ENCODE results near the gene SCUBE3. TPM values are rescaled to one million over a fixed set of nuclear protein-coding genes. Genes with fewer than 3 reads are reported as not detected.

The SCUBE3 gene
- total RNA-seq, 1 experiment from 2014 or later, result 0.06 TPM

- DNase-seq (ENCODE audit: low read depth), result no peak
Measured at GRCh38 chr6:35209622-35210247, 4.0 kb upstream of the SCUBE3 start.

GRCh38 chr6:35213298-35213791, 411 bp upstream of the SCUBE3 start:
- DNase-seq (ENCODE audit: low read depth), result no peak

DNA sequence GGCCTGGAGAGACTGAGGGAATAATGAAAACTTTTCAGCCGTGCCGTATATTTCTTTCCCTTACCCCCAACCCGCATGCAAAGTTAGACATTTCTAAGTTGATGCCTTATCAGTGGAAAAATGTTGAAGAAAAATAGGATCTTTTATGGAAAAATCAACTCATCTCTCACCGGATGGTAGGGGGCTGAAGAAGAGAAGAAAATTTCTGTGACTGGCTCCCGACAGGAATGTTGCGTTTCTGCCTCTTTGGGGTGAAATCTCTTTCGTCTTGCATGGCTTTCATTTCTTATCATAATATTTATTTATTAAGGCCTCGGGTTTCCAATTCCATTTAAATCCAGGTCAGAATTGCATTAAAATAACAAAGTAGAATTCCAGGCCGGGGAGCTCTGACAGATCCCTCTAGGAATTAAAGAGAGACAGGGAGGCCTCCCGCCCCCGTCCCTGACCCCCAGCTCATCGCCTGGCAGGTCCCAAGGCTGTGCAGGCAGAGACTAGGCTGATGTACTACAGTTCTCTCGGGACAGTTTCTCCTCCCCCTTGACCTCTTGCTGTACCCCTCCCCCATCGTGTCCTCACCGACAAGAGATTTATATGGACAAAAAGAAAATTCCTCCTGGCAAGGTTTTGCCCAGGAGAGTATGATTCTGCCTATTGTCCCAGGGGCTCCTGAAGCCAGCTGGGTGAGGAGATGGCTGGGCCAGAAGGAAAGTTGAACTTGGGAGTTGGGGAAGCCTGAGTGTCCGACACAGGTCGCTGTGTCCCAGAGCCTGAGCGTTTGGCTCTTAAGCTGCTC, 1.3 kb downstream of the SCUBE3 start:
- no peak for DNase-seq (ENCODE audit: low read depth)

DNA sequence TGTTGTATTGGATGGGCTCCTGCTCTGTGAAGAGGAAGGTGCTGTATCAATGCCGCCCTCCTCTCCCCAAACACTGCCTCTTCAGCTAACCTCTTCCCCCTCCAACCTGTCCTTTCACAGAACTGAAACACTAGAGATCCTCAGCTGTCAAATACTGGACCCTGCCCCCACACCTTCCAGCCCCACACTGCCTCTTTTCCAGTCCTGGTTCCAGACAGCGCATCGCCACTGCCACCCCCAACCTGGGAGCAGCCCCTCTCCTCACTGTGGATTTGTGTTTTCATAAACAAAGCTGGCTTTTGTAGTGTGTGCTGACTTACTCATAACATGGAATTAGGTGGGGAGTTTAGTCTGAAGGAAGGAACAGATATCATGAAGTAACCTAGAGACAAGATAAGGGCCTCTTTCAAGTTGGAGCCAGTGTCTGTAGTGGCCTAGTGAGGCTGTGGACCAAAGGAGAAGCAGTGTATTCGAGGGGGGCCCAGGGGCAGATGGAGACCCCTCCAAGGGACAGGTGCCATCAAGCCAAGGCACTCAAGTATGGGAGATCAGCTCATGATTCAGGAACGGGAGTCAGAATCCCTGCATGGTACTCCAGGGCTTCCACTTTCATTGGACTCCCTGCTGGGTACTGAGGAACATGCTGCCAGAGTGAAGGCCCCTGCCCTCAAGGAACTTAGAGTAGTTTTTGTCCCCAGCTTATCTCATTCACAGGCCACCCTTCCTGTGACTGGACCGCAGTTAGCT, 2.1 kb downstream of the SCUBE3 start:
- DNase-seq (ENCODE audit: low read depth), result no peak

GRCh38 chr6:35216412-35216732, 2.6 kb downstream of the SCUBE3 start:
- no peak for DNase-seq (ENCODE audit: low read depth)

DNA sequence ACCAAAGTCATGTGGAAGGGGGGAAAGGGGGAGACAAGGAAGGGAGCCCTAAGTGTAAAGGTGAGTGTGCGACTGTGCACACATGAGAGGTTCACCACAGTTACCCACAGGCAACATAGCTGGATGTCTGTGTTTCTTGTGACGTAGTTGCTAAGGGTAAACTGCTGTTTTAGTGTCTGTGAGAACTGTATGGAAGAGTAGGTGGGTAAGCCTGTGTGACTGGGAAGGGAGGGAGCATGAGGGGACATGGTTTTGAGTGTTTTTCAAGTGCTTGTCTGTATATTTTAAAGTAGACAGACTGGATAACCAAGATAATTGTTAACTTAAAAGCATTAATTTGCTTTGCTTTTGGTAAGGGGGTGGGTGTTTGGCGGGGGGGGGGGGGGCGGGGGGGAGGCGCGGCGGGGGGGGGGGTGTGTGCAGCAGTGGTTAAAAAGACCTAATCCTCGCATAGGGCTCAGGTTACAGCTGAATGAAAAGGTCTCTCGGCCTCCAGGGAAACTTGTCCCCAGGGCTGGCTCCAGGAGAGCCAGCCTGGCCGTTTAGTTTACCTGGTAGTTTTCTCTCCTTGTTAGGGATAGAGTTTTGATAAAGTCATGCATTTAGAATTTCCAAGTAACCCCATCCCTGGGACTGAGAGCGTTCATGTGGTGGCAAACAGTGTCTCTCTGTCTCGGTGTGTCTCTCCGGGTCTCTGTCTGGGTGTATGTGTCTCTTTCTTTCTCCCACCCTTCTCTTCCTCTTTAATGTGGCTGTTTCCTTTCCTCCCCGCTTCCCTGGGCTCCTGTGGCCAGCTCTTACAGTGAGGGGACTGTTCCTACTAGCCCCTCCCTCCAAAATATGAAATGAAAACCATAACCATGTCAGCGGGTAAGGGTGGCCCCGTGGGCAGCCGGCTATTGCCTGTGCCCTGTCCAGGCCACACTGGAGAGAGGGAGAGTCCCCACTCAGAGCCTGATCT, 3.4 kb downstream of the SCUBE3 start:
- no peak for DNase-seq (ENCODE audit: low read depth)

DNA sequence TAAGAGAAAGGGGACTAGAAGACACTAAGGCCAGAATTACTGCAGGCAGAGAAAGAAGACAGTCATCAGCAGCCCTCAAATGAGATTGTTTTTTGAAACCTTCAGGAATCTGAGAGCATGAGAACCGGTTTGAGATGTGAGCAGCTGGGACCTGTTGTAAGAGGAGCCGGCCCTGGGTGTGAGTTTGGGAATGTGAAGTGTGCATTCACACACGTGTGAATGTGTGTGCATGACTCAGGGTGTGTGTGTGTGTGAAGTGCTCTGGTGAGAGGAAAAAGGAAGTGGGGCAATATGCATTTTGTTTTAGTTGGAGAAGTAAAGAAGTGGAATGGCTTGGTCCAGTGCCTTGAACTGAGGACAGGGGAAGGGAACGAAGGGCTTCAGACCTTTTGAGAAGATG, 4.3 kb downstream of the SCUBE3 start:
- DNase-seq (ENCODE audit: low read depth), result peak; percentile 37

- no peak for DNase-seq (ENCODE audit: low read depth)
Measured at GRCh38 chr6:35218456-35218855, 4.7 kb downstream of the SCUBE3 start.

- DNase-seq (ENCODE audit: low read depth), result no peak
Measured at GRCh38 chr6:35219683-35220326, 6.0 kb downstream of the SCUBE3 start.

DNA sequence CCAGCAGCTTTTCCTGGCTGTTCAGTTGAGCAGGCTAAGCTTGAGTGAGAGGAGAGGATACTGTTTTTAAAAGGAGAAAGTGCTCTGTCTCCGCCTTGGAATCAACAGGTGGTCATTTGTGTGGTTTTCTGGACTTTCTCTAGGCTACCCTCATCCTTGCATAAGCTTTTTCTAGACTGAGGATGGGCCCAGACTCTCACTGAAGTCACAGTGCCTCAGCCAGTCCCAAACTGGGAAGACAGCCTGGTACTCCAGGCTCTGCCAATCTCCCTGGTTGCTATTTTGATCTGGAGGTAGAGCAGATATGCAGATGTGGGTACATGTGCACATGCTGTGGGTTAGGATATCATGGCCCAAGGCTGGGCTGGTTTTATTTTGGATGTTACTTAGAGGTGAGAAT, 7.0 kb downstream of the SCUBE3 start:
- peak; percentile 29 for DNase-seq (ENCODE audit: low read depth)

GRCh38 chr6:35223396-35223795, 9.6 kb downstream of the SCUBE3 start:
- DNase-seq (ENCODE audit: low read depth), result no peak

- DNase-seq (ENCODE audit: low read depth), result no peak
Measured at GRCh38 chr6:35224720-35225119, 11.0 kb downstream of the SCUBE3 start.

- no peak for DNase-seq (ENCODE audit: low read depth)
Measured at GRCh38 chr6:35228481-35228880, 14.7 kb downstream of the SCUBE3 start.

DNA sequence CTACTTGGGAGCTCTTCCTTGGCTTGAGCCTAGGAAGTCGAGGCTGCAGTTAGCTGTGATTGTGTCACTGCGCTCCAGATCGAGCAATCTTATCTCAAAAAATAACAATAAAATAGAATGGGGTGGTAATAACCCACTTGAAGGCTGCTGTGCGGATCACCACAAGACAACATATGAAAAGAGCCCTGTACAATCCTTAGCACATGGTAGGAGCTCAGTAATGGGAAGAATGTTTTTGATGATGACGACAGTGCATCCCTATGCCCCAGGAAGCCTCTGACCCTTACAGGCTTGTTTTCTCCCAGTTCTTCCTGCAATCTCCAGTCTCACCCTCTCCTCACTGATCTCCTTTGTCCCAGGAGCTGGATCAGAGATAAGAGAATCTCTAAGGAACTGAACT, 15.5 kb downstream of the SCUBE3 start:
- DNase-seq (ENCODE audit: low read depth), result no peak

DNA sequence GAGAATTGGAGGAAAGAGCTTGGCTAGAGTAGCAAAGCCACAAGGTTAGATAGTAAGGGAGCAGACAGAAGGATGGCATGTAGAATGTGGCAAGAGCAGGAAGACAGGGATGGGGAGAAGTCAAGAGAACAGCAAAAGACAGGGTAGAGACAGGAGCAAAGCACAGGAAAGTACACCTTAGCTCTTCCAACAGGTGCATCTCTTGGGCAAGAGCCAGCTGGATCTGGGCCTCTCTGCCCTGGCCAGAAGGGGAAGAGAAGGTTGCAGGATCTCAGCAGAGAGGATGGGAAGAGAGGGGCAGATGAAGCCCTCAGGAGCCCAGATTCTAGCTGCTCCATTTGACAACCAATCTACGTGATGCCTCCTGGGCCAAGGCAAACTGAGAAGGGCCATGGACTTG, 16.7 kb downstream of the SCUBE3 start:
- no peak for DNase-seq (ENCODE audit: low read depth)

DNA sequence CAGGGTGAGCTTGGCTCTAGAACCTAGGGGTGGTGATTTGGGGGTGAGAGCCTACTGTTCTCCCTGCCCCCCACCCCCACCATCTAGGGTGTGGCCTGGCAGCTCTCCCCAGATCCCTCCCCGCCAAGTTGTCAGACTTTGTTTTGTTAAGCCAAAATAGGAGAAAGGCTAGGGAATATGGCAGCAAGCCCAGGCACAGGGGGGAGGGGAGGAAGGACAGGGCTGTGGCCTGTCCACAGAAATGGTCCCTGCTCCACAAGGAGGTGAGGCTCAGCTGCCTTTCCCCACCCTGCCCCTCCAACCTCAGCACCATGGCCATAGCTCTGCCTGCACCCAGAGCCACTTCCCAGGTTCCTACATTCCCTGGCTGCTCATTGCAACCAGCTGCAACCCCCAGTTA, 17.2 kb downstream of the SCUBE3 start:
- no peak for DNase-seq (ENCODE audit: low read depth)

DNA sequence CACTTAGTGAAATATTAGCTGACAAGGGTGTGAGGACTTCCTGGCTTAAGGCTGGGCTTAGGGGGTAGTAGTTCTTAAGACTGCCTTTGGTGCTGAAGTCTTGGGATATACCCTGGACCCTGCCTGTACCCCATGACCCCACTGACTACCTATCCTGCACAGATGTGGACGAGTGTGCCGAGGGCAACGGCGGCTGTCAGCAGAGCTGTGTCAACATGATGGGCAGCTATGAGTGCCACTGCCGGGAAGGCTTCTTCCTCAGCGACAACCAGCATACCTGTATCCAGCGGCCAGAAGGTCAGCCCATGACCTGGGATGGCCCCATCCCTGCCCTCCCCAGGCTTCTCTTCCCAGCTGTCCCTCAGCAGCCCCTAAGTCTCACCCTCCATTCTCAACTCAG, 17.8 kb downstream of the SCUBE3 start:
- no peak for DNase-seq (ENCODE audit: low read depth)

DNA sequence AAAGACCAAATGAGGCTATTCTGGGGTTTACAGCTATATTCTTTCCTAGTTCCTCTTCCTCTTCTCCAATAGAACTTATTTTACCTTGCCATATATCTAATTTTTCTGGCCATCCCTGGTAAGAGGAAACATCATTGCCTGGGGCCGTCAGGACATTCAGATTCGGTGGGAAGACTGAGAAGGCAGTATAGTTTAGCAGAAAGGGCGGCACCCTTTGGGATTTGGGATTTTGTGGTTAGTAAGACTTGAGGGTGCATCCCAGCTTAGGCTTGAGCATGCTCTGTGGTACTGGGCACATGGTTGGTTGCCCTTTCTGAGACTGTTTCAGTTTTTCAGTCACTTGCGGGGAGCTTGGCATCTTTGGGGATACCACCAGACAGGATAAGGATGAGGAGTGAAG, 21.1 kb downstream of the SCUBE3 start:
- DNase-seq (ENCODE audit: low read depth), result no peak

DNA sequence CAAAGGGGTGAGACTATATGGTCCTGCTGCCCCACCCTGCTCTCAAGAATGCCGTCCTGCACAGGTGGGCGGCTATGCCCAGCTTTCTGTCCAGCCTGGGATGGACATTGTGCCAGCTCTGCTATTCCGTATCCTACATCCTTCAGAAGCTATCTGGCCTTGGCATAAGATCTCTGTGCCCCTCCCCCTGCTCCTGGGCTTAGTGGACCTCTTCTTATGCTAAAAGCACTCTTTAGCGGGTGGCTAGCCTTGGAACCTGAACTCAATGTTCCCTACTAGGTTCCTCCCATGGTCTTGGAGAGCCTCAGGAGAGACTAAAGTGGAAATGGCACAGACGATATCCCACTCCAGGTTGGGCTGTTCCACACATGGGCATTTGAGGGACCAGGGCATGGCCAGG, 22.5 kb downstream of the SCUBE3 start:
- DNase-seq (ENCODE audit: low read depth), result no peak

DNA sequence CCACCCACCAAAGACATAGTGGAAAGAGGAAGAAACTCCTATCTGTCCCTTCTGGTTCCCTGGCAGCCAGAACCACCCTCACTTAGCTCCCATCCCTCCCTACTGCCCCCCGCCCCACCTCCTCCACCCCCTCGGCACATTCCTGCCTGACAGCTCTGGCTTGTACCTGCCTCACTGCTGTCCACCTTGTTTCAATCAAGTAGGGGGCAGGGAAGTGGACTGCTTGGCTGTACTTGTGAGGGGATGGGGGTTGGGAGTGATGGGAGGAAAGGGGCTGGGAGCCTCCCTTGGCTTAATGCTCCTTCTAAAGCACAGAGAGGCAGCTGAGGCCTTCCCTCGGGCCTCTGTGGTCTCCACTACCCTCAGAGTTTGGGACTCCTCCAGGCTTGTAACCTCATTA, 23.7 kb downstream of the SCUBE3 start:
- no peak for DNase-seq (ENCODE audit: low read depth)

- DNase-seq (ENCODE audit: low read depth), result no peak
Measured at GRCh38 chr6:35238843-35239289, 25.1 kb downstream of the SCUBE3 start.

Measured in LHCN-M2 (cell line).